ENCODE measurements around the gene OR8B3. TPM values are rescaled to one million over a fixed set of nuclear protein-coding genes. Genes with fewer than 3 reads are reported as not detected.
A peak's percentile ranks its signal among the peaks of the same experiment; 100 is the strongest.

The OR8B3 gene
- total RNA-seq, 1 experiment from 2014 or later, result not detected

DNA sequence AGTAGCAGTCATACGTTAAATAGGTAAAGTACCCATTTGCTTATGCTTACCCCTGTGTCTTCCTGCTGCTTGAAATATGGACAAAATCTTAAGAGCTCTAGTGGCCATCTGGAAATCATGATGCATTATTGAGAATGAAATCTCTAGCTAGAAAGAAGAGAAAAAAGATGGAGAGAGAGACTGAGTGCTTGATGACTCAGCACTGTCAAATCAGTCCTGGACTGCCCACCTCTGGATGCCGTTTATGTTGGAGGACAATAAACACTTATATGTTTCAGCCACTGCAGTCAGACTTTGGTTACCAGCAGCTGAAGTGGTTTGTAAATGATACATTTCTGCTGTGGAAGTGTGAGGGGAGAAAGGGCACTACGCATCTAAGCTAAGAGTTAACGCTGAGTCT is 22.2 kb upstream of the OR8B3 start:
- ChIA-PET POLR2A (no interaction called here), CTCF (no interaction called here), RAD21 (ENCODE audit: low non-redundant PET in 1 of 2, low total read pairs in 2 of 2, uncharacterized antibody in 2 of 2, unreplicated experiment in 2 of 2) (no interaction called here)
- Histone ChIP-seq H4K20me1 (ENCODE audit: insufficient read depth) (no peaks in the 10 kb centered on the region), H3K27ac (ENCODE audit: low read depth, low read length) (no peak overlapping the region), H2AFZ (ENCODE audit: low read depth, low read length, poor library complexity, severe bottlenecking) (no peak overlapping the region), H3K36me3 (ENCODE audit: control insufficient read depth in 1 of 2, insufficient read depth in 2 of 2, low read length in 2 of 2) (no peaks in the 10 kb centered on the region), H3K27me3 (ENCODE audit: insufficient read depth, low read length) (peaks cover 63% of the 10 kb centered on the region), H3K9me2 (ENCODE audit: insufficient read depth) (no peaks in the 10 kb centered on the region), H3K9me3 (ENCODE audit: control insufficient read depth in 1 of 2, insufficient read depth in 1 of 2, low read depth in 1 of 2, low read length in 2 of 2) (no peaks in the 10 kb centered on the region), H3K79me2 (ENCODE audit: insufficient read depth, low read length) (no peaks in the 10 kb centered on the region), H3K9ac (ENCODE audit: low read length) (no peak overlapping the region), H3K4me2 (ENCODE audit: low read length) (no peak overlapping the region), H3K4me1 (ENCODE audit: control insufficient read depth in 1 of 2, insufficient read depth in 2 of 2, low read length in 2 of 2) (no peaks in the 10 kb centered on the region), H3K4me3 (replicated peaks in 1 of 2; ENCODE audit: low read depth in 1 of 2, low read length in 2 of 2) (no peak overlapping the region)
- no TSS peak for BruUV-seq (replicated peaks)
- TF ChIP-seq ZFX (IDR thresholded peaks at IDR 0.05) (no peak), RAD21 (IDR thresholded peaks at IDR 0.05; ENCODE audit: low read depth) (no peak), SP1 (IDR thresholded peaks at IDR 0.05; ENCODE audit: low read depth) (no peak)
- intact Hi-C loops (cut with micrococcal nuclease), result no loop called here
- ATAC-seq, result no peak
- no peak for DNase-seq (ENCODE audit: low read depth, low spot score)

DNA sequence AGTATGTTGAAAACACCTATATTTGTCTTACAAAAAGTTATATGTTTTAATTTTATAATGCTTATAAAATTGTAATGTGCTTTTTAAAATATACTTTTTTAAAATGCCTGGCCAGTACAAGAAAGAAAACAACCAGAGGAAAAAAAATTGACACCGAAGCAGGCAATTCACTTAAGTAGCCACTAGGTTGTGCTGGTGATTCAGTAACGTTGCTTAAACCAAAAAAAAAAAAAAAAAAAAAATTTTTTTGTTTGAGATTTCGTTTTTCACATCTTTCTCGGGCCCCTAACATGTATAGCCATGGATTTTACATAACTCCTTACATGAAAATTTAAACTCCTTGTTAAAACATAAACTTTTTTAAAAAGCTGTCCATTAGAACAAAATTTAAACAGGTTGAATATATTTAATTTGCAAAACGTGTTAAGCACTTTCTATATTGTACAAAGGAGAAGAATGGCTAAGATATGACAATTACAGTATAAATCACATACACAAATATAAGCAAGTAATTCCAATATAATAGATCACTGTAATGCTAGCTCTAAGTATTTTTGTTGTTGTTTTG is 16.6 kb upstream of the OR8B3 start:
- DNase-seq (ENCODE audit: low read depth, low spot score), result peak; percentile 46
- Histone ChIP-seq H3K27ac (ENCODE audit: low read depth, low read length) (no peak overlapping the region), H3K4me3 (replicated peaks in 1 of 2; ENCODE audit: low read depth in 1 of 2, low read length in 2 of 2) (no peak overlapping the region), H3K27me3 (ENCODE audit: insufficient read depth, low read length) (peaks cover 57% of the 10 kb centered on the region), H3K79me2 (ENCODE audit: insufficient read depth, low read length) (no peaks in the 10 kb centered on the region), H3K4me2 (ENCODE audit: low read length) (no peak overlapping the region), H3K9ac (ENCODE audit: low read length) (no peak overlapping the region), H3K36me3 (ENCODE audit: control insufficient read depth in 1 of 2, insufficient read depth in 2 of 2, low read length in 2 of 2) (no peaks in the 10 kb centered on the region), H2AFZ (ENCODE audit: low read depth, low read length, poor library complexity, severe bottlenecking) (peak overlapping the region; percentile 32), H3K9me3 (ENCODE audit: control insufficient read depth in 1 of 2, insufficient read depth in 1 of 2, low read depth in 1 of 2, low read length in 2 of 2) (no peaks in the 10 kb centered on the region), H3K9me2 (ENCODE audit: insufficient read depth) (no peaks in the 10 kb centered on the region), H3K4me1 (ENCODE audit: control insufficient read depth in 1 of 2, insufficient read depth in 2 of 2, low read length in 2 of 2) (no peaks in the 10 kb centered on the region), H4K20me1 (ENCODE audit: insufficient read depth) (no peaks in the 10 kb centered on the region)
- intact Hi-C loops (cut with micrococcal nuclease), result loop anchor here (1.0 to 10.0 kb wide), 3 partner anchors 171 to 449 kb away; partner anchors contain the start of gene ROBO3
- BruUV-seq (replicated peaks), result no TSS peak
- TF ChIP-seq RAD21 (IDR thresholded peaks at IDR 0.05; ENCODE audit: low read depth), result peak; percentile 74
- no peak for TF ChIP-seq FOSL1 (IDR thresholded peaks at IDR 0.05; ENCODE audit: low read depth)
- TF ChIP-seq, protein P1, sequence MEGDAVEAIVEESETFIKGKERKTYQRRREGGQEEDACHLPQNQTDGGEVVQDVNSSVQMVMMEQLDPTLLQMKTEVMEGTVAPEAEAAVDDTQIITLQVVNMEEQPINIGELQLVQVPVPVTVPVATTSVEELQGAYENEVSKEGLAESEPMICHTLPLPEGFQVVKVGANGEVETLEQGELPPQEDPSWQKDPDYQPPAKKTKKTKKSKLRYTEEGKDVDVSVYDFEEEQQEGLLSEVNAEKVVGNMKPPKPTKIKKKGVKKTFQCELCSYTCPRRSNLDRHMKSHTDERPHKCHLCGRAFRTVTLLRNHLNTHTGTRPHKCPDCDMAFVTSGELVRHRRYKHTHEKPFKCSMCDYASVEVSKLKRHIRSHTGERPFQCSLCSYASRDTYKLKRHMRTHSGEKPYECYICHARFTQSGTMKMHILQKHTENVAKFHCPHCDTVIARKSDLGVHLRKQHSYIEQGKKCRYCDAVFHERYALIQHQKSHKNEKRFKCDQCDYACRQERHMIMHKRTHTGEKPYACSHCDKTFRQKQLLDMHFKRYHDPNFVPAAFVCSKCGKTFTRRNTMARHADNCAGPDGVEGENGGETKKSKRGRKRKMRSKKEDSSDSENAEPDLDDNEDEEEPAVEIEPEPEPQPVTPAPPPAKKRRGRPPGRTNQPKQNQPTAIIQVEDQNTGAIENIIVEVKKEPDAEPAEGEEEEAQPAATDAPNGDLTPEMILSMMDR (IDR thresholded peaks at IDR 0.05 in 2 of 3, conservative IDR thresholded peaks at IDR 0.05 in 1 of 3; ENCODE audit: borderline replicate concordance in 1 of 3, insufficient read depth in 1 of 3, low read depth in 2 of 3, low read length in 2 of 3), result peak; percentile 60 to 64 (median 63)
- no peak for TF ChIP-seq EGR1 (IDR thresholded peaks at IDR 0.05; ENCODE audit: low read depth)
- TF ChIP-seq EZH2phosphoT487 (IDR thresholded peaks at IDR 0.05; ENCODE audit: borderline replicate concordance), result no peak
- ChIA-PET CTCF (interaction anchor here (0.7 to 1.9 kb wide), 6 partner anchors 14 to 422 kb away, joined by 3 to 14 read pairs (median 4); no protein-coding TSS in a partner anchor), RAD21 (ENCODE audit: low non-redundant PET in 1 of 2, low total read pairs in 2 of 2, uncharacterized antibody in 2 of 2, unreplicated experiment in 2 of 2) (no interaction called here), POLR2A (no interaction called here)
- no peak for ATAC-seq
